Cardiac fibroblast (primary cell): ENCODE results near the gene TAX1BP3.

ENCODE experiments used
- DNase-seq, 2 donors: peaks; one replicate each; pipeline versions ENCODE4 v3.0.0 to v3.0.0-alpha.2; 2010; ENCODE audit warnings: low read depth in 2 of 2
- H3K4me3 ChIP-seq, 2 donors: replicated peaks in 1 of 2; 1 replicate in 1 of 2; 2 replicates in 1 of 2; pipeline ENCODE4 v1.5.1; 2011; ENCODE audit warnings: low read depth in 2 of 2, low read length in 2 of 2, mild to moderate bottlenecking in 2 of 2, moderate library complexity in 1 of 2
- TF ChIP-seq, protein P1 (sequence below): IDR thresholded peaks from one replicate; pipeline ENCODE4 v1.5.1; 2011; ENCODE audit warnings: low read depth, mild to moderate bottlenecking, low read length, inconsistent platforms

Gene TAX1BP3

DNA sequence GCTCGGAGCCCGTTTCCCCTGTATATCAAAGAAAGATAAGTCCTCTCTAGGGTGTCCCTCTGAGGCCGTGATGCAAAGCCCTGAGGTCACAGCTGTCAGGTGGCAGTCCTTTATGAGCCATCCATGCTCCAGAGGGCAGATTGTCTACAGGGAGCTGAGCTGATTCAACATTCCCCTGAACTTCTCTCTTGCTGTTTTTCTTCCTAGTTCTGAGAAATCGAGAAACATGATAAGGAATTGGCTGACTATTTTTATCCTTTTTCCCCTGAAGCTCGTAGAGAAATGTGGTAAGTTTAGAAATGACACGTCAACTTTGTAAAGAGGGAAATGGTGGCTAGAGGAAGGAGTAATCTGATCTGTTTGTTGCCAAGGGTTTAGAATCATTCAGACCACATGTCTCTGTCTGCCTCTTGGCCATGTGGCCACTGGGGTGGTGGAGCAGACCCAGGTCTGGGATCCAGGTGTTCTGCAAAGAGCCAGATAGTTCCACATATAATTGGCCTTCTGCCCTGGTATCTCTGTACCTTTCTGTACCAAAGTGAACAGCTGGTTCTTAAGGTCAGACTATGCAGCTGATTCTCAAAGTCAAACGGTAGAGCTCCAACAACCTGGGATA is 28.3 kb downstream of the TAX1BP3 start:
- peak; percentile 62 to 78 for DNase-seq
- no peak overlapping the region for H3K4me3 ChIP-seq
- TF ChIP-seq, protein P1, sequence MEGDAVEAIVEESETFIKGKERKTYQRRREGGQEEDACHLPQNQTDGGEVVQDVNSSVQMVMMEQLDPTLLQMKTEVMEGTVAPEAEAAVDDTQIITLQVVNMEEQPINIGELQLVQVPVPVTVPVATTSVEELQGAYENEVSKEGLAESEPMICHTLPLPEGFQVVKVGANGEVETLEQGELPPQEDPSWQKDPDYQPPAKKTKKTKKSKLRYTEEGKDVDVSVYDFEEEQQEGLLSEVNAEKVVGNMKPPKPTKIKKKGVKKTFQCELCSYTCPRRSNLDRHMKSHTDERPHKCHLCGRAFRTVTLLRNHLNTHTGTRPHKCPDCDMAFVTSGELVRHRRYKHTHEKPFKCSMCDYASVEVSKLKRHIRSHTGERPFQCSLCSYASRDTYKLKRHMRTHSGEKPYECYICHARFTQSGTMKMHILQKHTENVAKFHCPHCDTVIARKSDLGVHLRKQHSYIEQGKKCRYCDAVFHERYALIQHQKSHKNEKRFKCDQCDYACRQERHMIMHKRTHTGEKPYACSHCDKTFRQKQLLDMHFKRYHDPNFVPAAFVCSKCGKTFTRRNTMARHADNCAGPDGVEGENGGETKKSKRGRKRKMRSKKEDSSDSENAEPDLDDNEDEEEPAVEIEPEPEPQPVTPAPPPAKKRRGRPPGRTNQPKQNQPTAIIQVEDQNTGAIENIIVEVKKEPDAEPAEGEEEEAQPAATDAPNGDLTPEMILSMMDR = no peak

DNA sequence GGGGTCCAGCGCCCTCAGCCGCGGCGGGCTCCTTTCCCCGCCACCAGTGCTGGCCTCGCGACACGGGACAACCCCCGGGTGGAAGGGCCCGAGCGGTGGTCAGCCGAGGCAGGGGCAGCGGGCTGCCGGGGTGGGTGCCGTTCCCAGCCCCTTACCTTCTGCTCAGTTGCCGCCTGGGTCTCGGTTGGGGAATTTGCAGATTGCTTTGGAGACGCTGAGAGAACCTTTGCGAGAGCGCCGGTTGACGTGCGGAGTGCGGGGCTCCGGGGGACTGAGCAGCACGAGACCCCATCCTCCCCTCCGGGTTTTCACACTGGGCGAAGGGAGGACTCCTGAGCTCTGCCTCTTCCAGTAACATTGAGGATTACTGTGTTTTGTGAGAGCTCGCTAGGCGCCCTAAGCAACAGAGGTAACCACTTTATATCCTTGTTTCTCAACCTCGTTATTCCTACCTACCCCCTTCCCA is 31.4 kb downstream of the TAX1BP3 start:
- H3K4me3 ChIP-seq = peak overlapping the region; percentile 90 to 97
- peak in 1 of 2 donors; percentile 8 for DNase-seq
- TF ChIP-seq, protein P1 = no peak

DNA sequence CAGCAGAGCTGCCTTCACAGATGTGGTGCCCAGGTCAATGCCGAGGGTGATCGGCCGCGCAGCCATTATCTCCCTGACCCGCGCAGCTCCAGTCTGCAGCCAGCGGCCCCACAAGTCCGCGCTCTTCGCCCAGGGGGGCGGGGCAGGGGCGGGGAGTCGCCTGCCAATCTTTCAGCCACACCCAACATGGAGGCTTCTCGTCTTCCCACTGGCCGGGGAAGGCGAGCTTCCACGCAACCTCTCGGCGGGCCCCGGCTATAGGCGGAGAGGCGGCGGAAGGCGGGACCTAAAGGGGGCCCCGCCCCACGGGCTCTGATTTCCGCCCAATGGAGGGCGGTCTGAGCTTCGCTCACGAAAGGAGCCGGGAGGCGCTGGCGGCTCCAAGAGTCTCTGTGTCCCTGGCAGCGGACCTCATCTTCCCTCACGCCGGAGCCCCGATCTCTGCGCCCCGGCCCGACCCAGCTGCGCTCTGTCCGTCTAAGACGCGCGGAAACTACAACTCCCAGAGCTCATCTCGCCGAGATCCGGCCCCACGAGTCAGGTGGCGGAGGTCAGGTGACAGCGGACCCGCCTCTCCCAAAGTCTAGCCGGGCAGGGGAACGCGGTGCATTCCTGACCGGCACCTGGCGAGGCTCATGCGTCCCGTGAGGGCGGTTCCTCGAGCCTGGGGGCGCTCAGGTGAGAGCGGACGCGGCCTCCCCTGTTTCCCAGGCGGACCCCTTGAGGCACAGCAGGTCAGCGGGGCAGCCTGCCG is 32.0 kb downstream of the TAX1BP3 start, which contains the start of the genes CTNS and SHPK:
Gene CTNS, plus strand, starts transcription at position 607 of the 754 bp plus-strand sequence. CDS start 3,447 bp downstream, outside the sequence.
Gene SHPK, minus strand, starts transcription at position 97 of the 754 bp plus-strand sequence. Its CDS starts 31 bp downstream, at position 66.
- TF ChIP-seq, protein P1 = no peak
- DNase-seq = peak; percentile 96 to 98
- H3K4me3 ChIP-seq = peak within 1 kb of the TSS; percentile 90 to 97

DNA sequence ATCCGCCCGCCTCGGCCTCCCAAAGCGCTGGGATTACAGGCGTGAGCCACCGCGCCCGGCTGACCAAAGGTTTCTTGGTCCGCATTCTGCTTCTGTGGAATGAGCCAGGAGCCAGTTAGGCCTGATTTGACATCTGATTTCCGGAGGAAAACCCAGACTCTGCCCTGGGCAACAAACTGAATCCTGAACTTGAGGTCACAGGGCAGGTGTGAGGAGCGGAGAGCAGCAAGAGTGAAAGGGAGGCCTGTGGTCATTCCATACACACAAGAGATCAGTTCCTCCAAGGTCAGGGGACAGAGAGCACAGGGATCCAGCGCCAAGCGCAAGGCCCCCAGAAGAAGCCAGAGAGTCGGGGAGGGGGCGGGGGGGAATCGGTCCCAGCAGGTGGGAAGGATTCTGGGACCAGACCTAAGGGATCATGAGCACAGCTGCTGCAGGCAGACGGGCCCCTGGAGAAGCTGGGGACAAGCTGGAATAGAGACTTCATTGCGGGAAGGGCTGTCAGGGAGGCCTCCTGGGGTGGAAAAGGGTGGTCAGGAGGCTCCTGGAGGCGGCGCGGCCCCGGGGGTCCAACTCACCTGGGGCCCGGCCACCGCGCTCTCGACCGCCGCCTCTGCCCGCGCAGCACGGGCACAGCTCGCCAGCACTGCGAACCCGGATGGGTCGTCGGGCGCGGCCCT is 32.8 kb downstream of the TAX1BP3 start:
- no peak for DNase-seq
- TF ChIP-seq, protein P1 = no peak
- H3K4me3 ChIP-seq = peak overlapping the region; percentile 90 to 97

DNA sequence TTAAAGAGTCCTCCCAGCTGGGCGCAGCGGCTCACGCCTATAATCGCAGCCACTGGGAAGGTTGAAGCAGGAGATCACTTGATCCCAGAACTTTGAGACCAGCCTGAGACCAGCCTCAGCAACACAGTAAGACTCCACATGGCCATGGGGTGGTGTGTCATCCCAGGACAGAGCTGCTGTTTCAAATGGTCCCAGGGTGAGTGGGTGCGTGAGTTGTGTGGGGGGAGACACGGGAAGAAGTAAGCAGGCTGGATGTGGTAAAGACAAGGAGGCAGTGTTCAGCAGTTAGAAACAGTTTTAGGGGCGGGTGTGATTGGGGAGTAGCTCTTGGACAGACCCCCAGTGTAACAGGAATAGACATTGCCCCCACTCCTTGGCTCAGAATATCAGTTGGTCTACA is 36.1 kb downstream of the TAX1BP3 start:
- TF ChIP-seq, protein P1 = no peak
- H3K4me3 ChIP-seq = no peak overlapping the region
- no peak for DNase-seq

DNA sequence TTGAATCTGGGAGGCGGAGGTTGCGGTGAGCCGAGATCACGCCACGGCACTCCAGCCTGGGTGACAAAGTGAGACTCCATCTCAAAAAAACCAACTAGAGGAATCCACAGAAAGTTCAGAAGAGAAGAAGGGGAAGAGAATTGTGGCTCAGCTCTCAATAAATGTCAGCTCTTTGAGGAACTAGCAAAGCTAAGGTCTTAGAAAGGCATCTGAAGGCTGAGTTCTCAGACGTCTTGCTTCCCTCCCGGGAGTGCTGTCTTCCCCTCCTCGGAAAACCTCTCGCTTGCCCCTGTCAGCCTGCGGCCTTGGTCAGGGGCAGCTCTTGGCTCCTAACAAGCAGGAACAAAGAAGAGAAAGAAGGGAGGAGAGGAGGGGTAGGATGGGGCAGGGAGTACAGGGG is 37.6 kb downstream of the TAX1BP3 start:
- TF ChIP-seq, protein P1 = no peak
- no peak overlapping the region for H3K4me3 ChIP-seq
- no peak for DNase-seq
